ENCODE measurements around the gene ADAMTS10.

DNA sequence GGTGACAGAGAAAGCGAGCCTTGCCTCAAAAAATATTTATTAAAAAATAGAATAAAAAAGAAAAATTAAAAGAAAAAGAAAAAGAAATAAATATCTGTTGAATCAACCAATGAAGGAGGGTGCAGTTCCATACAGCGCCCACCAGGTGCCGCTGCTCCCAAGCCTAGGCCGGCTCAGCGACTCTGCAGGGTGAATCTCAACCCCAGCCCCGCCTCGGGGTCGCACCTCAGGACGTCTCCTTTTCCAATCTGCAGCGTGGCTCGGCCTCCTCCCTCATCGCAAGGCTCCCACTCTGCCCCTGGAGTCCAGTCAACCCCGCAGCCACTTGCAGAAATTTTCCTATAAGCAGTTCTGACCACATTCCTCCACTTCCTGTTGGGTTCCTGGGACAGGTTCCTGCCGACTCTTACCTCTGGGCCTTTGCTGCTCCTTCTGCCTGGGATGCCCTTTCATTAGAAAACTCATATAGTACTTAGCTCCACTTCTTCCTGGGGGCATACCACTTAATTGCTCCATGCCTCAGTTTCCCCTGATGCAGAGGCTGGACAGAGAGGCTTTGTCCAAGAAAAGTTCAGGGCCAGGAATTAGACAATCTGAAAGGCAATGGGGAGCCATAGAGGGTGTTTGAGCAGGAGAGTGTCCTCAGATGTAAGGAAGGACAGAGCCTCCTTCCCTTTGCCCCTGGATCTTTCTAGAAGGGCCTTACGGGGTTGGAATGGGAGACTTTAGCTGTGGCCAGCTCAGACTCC is 44.2 kb upstream of the ADAMTS10 start:
- TF ChIP-seq, protein P1, sequence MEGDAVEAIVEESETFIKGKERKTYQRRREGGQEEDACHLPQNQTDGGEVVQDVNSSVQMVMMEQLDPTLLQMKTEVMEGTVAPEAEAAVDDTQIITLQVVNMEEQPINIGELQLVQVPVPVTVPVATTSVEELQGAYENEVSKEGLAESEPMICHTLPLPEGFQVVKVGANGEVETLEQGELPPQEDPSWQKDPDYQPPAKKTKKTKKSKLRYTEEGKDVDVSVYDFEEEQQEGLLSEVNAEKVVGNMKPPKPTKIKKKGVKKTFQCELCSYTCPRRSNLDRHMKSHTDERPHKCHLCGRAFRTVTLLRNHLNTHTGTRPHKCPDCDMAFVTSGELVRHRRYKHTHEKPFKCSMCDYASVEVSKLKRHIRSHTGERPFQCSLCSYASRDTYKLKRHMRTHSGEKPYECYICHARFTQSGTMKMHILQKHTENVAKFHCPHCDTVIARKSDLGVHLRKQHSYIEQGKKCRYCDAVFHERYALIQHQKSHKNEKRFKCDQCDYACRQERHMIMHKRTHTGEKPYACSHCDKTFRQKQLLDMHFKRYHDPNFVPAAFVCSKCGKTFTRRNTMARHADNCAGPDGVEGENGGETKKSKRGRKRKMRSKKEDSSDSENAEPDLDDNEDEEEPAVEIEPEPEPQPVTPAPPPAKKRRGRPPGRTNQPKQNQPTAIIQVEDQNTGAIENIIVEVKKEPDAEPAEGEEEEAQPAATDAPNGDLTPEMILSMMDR (IDR thresholded peaks at IDR 0.05), result peak; percentile 78 to 93 (median 87)
- no peak for TF ChIP-seq POLR2AphosphoS5 (IDR thresholded peaks at IDR 0.05)
